ENCODE measurements around the gene ATF3.

ATF3 gene

GRCh38 chr1:212581034-212581433 is 27.5 kb upstream of the ATF3 start:
- H3K27ac Mint-ChIP-seq: no peak overlapping the region
- H3K36me3 Mint-ChIP-seq: no peaks in the 10 kb centered on the region
- no peak overlapping the region for H3K4me3 Mint-ChIP-seq
- no peak for DNase-seq
- peaks cover 25 to 34% of the 10 kb centered on the region in 2 donors for H3K27me3 Mint-ChIP-seq
- no peaks in the 10 kb centered on the region for H3K9me3 Mint-ChIP-seq
- no peak for ATAC-seq (replicated peaks)
- H3K4me1 Mint-ChIP-seq: peaks cover 0 to 2% of the 10 kb centered on the region in 2 donors

- Mint-ChIP-seq H3K9me3 (no peaks in the 10 kb centered on the region), H3K27me3 (peaks cover 30 to 38% of the 10 kb centered on the region in 2 donors), H3K4me1 (peaks cover 8 to 10% of the 10 kb centered on the region in 2 donors), H3K27ac (no peak overlapping the region), H3K4me3 (no peak overlapping the region), H3K36me3 (no peaks in the 10 kb centered on the region)
- ATAC-seq (replicated peaks): no peak
- no peak for DNase-seq
Observed at GRCh38 chr1:212582291-212582690, 26.3 kb upstream of the ATF3 start.

GRCh38 chr1:212582808-212583615 is 25.5 kb upstream of the ATF3 start:
- Mint-ChIP-seq H3K27me3 (peaks cover 24 to 41% of the 10 kb centered on the region in 2 donors), H3K9me3 (no peaks in the 10 kb centered on the region)
- ATAC-seq (replicated peaks): no peak

GRCh38 chr1:212583643-212584042 is 24.9 kb upstream of the ATF3 start:
- H3K4me3 Mint-ChIP-seq: no peak overlapping the region
- DNase-seq (no peak), ATAC-seq (replicated peaks) (no peak)
- H3K27me3 Mint-ChIP-seq: peaks cover 22 to 41% of the 10 kb centered on the region in 2 donors
- H3K27ac Mint-ChIP-seq: no peak overlapping the region
- H3K4me1 Mint-ChIP-seq: peaks cover 10 to 11% of the 10 kb centered on the region in 2 donors
- H3K9me3 Mint-ChIP-seq: no peaks in the 10 kb centered on the region
- no peaks in the 10 kb centered on the region for H3K36me3 Mint-ChIP-seq

More at GRCh38 chr1:212582808-212583615, 25.5 kb upstream of the ATF3 start:
- no peak overlapping the region for H3K4me3 Mint-ChIP-seq
- no peaks in the 10 kb centered on the region for H3K36me3 Mint-ChIP-seq
- DNase-seq: no peak
- peaks cover 10 to 11% of the 10 kb centered on the region in 2 donors for H3K4me1 Mint-ChIP-seq
- no peak overlapping the region for H3K27ac Mint-ChIP-seq

- H3K27ac Mint-ChIP-seq: no peak overlapping the region
- peaks cover 10 to 11% of the 10 kb centered on the region in 2 donors for H3K4me1 Mint-ChIP-seq
- no peak for DNase-seq
- no peaks in the 10 kb centered on the region for H3K36me3 Mint-ChIP-seq
- H3K27me3 Mint-ChIP-seq: peaks cover 26 to 46% of the 10 kb centered on the region in 2 donors
- no peak overlapping the region for H3K4me3 Mint-ChIP-seq
- no peaks in the 10 kb centered on the region for H3K9me3 Mint-ChIP-seq
- no peak for ATAC-seq (replicated peaks)
Observed at GRCh38 chr1:212584092-212584886, 24.3 kb upstream of the ATF3 start.

GRCh38 chr1:212585210-212585609 is 23.4 kb upstream of the ATF3 start:
- Mint-ChIP-seq H3K4me3 (no peak overlapping the region), H3K4me1 (peaks cover 10 to 11% of the 10 kb centered on the region in 2 donors), H3K27me3 (peaks cover 27 to 47% of the 10 kb centered on the region in 2 donors), H3K36me3 (no peaks in the 10 kb centered on the region), H3K9me3 (no peaks in the 10 kb centered on the region), H3K27ac (no peak overlapping the region)
- no peak for DNase-seq
- ATAC-seq (replicated peaks): no peak

- Mint-ChIP-seq H3K36me3 (no peaks in the 10 kb centered on the region), H3K27ac (peak overlapping the region; percentile 47), H3K27me3 (peaks cover 27 to 56% of the 10 kb centered on the region in 2 donors), H3K4me3 (no peak overlapping the region), H3K4me1 (peaks cover 10 to 11% of the 10 kb centered on the region in 2 donors), H3K9me3 (no peaks in the 10 kb centered on the region)
- ATAC-seq (replicated peaks): peak; percentile 96 to 99
- peak; percentile 57 for DNase-seq
Observed at GRCh38 chr1:212586206-212587015, 22.1 kb upstream of the ATF3 start.

GRCh38 chr1:212587016-212587887 is 21.3 kb upstream of the ATF3 start:
- Mint-ChIP-seq H3K4me3 (no peak overlapping the region), H3K36me3 (no peaks in the 10 kb centered on the region), H3K9me3 (no peaks in the 10 kb centered on the region), H3K27ac (no peak overlapping the region), H3K27me3 (peaks cover 27 to 62% of the 10 kb centered on the region in 2 donors), H3K4me1 (peaks cover 10 to 11% of the 10 kb centered on the region in 2 donors)
- ATAC-seq (replicated peaks) (no peak), DNase-seq (no peak)

GRCh38 chr1:212587888-212588510 is 20.6 kb upstream of the ATF3 start:
- Mint-ChIP-seq H3K27ac (no peak overlapping the region), H3K27me3 (peaks cover 27 to 58% of the 10 kb centered on the region in 2 donors), H3K36me3 (no peaks in the 10 kb centered on the region), H3K9me3 (no peaks in the 10 kb centered on the region), H3K4me1 (peaks cover 10 to 11% of the 10 kb centered on the region in 2 donors), H3K4me3 (no peak overlapping the region)
- ATAC-seq (replicated peaks) (no peak), DNase-seq (no peak)

GRCh38 chr1:212589446-212589845 is 19.1 kb upstream of the ATF3 start:
- DNase-seq: no peak
- no peak overlapping the region for H3K4me3 Mint-ChIP-seq

GRCh38 chr1:212591922-212592321 is 16.6 kb upstream of the ATF3 start:
- H3K4me3 Mint-ChIP-seq: no peak overlapping the region
- DNase-seq (no peak), ATAC-seq (replicated peaks) (no peak)
- H3K4me1 Mint-ChIP-seq: peaks cover 12 to 17% of the 10 kb centered on the region in 2 donors
- H3K9me3 Mint-ChIP-seq: no peaks in the 10 kb centered on the region
- no peak overlapping the region for H3K27ac Mint-ChIP-seq
- H3K27me3 Mint-ChIP-seq: peaks cover 13 to 36% of the 10 kb centered on the region in 2 donors
- no peaks in the 10 kb centered on the region for H3K36me3 Mint-ChIP-seq

More at GRCh38 chr1:212589446-212589845, 19.1 kb upstream of the ATF3 start:
- Mint-ChIP-seq H3K9me3 (no peaks in the 10 kb centered on the region), H3K4me1 (peaks cover 10 to 11% of the 10 kb centered on the region in 2 donors), H3K36me3 (no peaks in the 10 kb centered on the region), H3K27me3 (peaks cover 27 to 54% of the 10 kb centered on the region in 2 donors), H3K27ac (no peak overlapping the region)
- ATAC-seq (replicated peaks): no peak

GRCh38 chr1:212593821-212594251 is 14.7 kb upstream of the ATF3 start:
- no peaks in the 10 kb centered on the region for H3K9me3 Mint-ChIP-seq
- no peak overlapping the region for H3K27ac Mint-ChIP-seq
- no peak for DNase-seq
- H3K27me3 Mint-ChIP-seq: peaks cover 6 to 21% of the 10 kb centered on the region in 2 donors
- no peaks in the 10 kb centered on the region for H3K36me3 Mint-ChIP-seq
- H3K4me1 Mint-ChIP-seq: peaks cover 9 to 15% of the 10 kb centered on the region in 2 donors
- no peak overlapping the region for H3K4me3 Mint-ChIP-seq
- no peak for ATAC-seq (replicated peaks)

- ATAC-seq (replicated peaks) (no peak), DNase-seq (no peak)
- H3K27me3 Mint-ChIP-seq: peaks cover 3 to 19% of the 10 kb centered on the region in 2 donors
- no peaks in the 10 kb centered on the region for H3K9me3 Mint-ChIP-seq
- H3K4me1 Mint-ChIP-seq: peaks cover 9 to 15% of the 10 kb centered on the region in 2 donors
- H3K4me3 Mint-ChIP-seq: no peak overlapping the region
- peak overlapping the region; percentile 44 for H3K27ac Mint-ChIP-seq
- no peaks in the 10 kb centered on the region for H3K36me3 Mint-ChIP-seq
Observed at GRCh38 chr1:212594640-212595039, 13.9 kb upstream of the ATF3 start.

Data from stimulated activated naive B cell treated with anti-CD40 and anti-IgM and Interleukin-4, amounts not matched to agents 10 μg/mL and 1 μg/mL and 100 μg/mL, for 72 hours (primary cell).